ENCODE measurements around the gene TIGD6.

DNA sequence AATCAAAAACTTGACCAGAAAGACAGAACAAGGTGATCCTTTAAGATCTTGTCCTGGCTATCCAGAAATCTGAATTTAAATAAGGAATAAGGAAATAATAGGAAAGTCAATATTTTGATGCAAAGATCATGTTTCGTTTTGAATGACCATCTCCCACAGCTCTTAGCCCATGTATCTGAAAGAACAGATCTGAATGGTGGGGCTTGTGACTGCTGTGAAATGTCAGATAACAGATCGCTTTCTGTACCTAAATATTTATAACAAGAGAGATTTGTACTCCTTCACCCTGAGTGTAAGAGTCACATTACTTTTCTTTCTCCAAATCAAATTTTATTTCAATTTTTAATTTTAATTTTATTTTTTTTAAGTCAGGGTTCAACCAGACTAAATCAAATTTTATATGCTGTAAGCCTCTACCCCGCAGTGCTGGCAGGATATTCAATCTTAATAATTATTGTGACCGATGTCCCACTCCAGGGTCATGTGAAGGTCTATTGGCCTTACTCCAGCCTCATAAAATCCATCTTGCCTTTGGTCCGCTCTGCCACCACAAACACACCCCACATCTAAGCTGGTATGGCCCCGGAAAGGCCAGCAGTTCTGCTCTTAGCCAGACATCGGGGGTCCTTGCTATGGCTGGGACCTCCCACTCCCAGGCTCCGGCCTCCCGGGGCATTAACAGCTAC, 46.9 kb downstream of the TIGD6 start:
- TF ChIP-seq POLR2A (IDR thresholded peaks at IDR 0.05; ENCODE audit: low read depth) (no peak), EP300 (IDR thresholded peaks at IDR 0.05) (no peak), POLR2AphosphoS5 (IDR thresholded peaks at IDR 0.05) (no peak)
- TF ChIP-seq, protein P1, sequence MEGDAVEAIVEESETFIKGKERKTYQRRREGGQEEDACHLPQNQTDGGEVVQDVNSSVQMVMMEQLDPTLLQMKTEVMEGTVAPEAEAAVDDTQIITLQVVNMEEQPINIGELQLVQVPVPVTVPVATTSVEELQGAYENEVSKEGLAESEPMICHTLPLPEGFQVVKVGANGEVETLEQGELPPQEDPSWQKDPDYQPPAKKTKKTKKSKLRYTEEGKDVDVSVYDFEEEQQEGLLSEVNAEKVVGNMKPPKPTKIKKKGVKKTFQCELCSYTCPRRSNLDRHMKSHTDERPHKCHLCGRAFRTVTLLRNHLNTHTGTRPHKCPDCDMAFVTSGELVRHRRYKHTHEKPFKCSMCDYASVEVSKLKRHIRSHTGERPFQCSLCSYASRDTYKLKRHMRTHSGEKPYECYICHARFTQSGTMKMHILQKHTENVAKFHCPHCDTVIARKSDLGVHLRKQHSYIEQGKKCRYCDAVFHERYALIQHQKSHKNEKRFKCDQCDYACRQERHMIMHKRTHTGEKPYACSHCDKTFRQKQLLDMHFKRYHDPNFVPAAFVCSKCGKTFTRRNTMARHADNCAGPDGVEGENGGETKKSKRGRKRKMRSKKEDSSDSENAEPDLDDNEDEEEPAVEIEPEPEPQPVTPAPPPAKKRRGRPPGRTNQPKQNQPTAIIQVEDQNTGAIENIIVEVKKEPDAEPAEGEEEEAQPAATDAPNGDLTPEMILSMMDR (IDR thresholded peaks at IDR 0.05): no peak

Data from esophagus muscularis mucosa (tissue), 4 donors.